Activated CD8-positive, alpha-beta T cell treated with anti-CD3 and anti-CD28 coated beads for 36 hours (primary cell): Measurements from ENCODE around the gene CNRIP1. TPM values are rescaled to one million over a fixed set of nuclear protein-coding genes. Genes with fewer than 3 reads are reported as not detected.

Source experiments
- ATAC-seq: fragments of 200-7000 bp; cut with Tn5 transposase; one replicate; pipeline ENCODE4 v1.10.0; 2021; ENCODE audit warnings: mild to moderate bottlenecking, moderate library complexity
- CTCF ChIA-PET: fragments of 350-600 bp; sonication (Branson Sonifier 250); formaldehyde crosslinking; loops from one replicate; lab custom pipeline; 2021; ENCODE audit warnings: antibody characterized with exemption; lab: Charles Lee
- POLR2A ChIA-PET: fragments of 350-600 bp; sonication (Branson Sonifier 250); formaldehyde crosslinking; loops from one replicate; lab custom pipeline; 2021; ENCODE audit warnings: antibody characterized with exemption; lab: Charles Lee
- DNase-seq: peaks from one replicate; pipeline ENCODE4 v3.0.0-alpha.2; 2020
- H3K27ac Mint-ChIP-seq: one replicate; pipeline ENCODE4 v1.8.0; 2021; ENCODE audit warnings: mild to moderate bottlenecking, mixed read lengths
- H3K27me3 Mint-ChIP-seq: one replicate; pipeline ENCODE4 v1.8.0; 2021; ENCODE audit warnings: mixed read lengths
- H3K36me3 Mint-ChIP-seq: one replicate; pipeline ENCODE4 v1.8.0; 2021; ENCODE audit warnings: low read depth, mixed read lengths
- H3K4me1 Mint-ChIP-seq: one replicate; pipeline ENCODE4 v1.8.0; 2021; ENCODE audit warnings: low read depth, mixed read lengths
- H3K4me3 Mint-ChIP-seq: one replicate; pipeline ENCODE4 v1.8.0; 2021; ENCODE audit warnings: mild to moderate bottlenecking, moderate library complexity, mixed read lengths
- H3K9me3 Mint-ChIP-seq: one replicate; pipeline ENCODE4 v1.8.0; 2021; ENCODE audit warnings: mixed read lengths
- intact Hi-C: fragments of 100-400 bp; cut with micrococcal nuclease; formaldehyde crosslinking; loops from one replicate; pipeline ENCODE4 v1.10.0; 2022
- total RNA-seq, 2 experiments: library from RNA; stranded (reverse); gene quantifications; one replicate each; pipeline ENCODE4 v1.2.3, GENCODE V29; 2021
- TF ChIP-seq, protein P1 (sequence below): fragments of 200-600 bp; IDR thresholded peaks from one replicate; pipeline ENCODE4 v1.8.0; 2022; ENCODE audit warnings: antibody characterized with exemption, mild to moderate bottlenecking

The CNRIP1 gene
- total RNA-seq, 2 experiments from 2014 or later = not detected

- TF ChIP-seq, protein P1, sequence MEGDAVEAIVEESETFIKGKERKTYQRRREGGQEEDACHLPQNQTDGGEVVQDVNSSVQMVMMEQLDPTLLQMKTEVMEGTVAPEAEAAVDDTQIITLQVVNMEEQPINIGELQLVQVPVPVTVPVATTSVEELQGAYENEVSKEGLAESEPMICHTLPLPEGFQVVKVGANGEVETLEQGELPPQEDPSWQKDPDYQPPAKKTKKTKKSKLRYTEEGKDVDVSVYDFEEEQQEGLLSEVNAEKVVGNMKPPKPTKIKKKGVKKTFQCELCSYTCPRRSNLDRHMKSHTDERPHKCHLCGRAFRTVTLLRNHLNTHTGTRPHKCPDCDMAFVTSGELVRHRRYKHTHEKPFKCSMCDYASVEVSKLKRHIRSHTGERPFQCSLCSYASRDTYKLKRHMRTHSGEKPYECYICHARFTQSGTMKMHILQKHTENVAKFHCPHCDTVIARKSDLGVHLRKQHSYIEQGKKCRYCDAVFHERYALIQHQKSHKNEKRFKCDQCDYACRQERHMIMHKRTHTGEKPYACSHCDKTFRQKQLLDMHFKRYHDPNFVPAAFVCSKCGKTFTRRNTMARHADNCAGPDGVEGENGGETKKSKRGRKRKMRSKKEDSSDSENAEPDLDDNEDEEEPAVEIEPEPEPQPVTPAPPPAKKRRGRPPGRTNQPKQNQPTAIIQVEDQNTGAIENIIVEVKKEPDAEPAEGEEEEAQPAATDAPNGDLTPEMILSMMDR = no peak
- Mint-ChIP-seq H3K36me3 (no peaks in the 10 kb centered on the region), H3K4me3 (no peak overlapping the region), H3K27me3 (peaks cover 26% of the 10 kb centered on the region), H3K27ac (no peak overlapping the region), H3K9me3 (no peaks in the 10 kb centered on the region), H3K4me1 (no peaks in the 10 kb centered on the region)
- intact Hi-C loops = no loop called here
- DNase-seq (no peak), ATAC-seq (no peak)
- CTCF ChIA-PET = no interaction called here
- POLR2A ChIA-PET = no interaction called here
Observed at GRCh38 chr2:68341583-68341982, 21.8 kb upstream of the CNRIP1 start.

- H3K27ac Mint-ChIP-seq = no peak overlapping the region
- H3K36me3 Mint-ChIP-seq = no peaks in the 10 kb centered on the region
- H3K9me3 Mint-ChIP-seq = no peaks in the 10 kb centered on the region
- intact Hi-C loops = no loop called here
- H3K4me1 Mint-ChIP-seq = no peaks in the 10 kb centered on the region
- POLR2A ChIA-PET = no interaction called here
- ATAC-seq = no peak
- TF ChIP-seq, protein P1 = no peak
- DNase-seq = no peak
- CTCF ChIA-PET = no interaction called here
- H3K4me3 Mint-ChIP-seq = no peak overlapping the region
- peaks cover 26% of the 10 kb centered on the region for H3K27me3 Mint-ChIP-seq
Observed at GRCh38 chr2:68341062-68341329, 21.2 kb upstream of the CNRIP1 start.

GRCh38 chr2:68340226-68341061 lies 20.7 kb upstream of the CNRIP1 start:
- Mint-ChIP-seq H3K27me3 (peaks cover 26% of the 10 kb centered on the region), H3K36me3 (no peaks in the 10 kb centered on the region), H3K4me3 (no peak overlapping the region), H3K27ac (no peak overlapping the region), H3K9me3 (no peaks in the 10 kb centered on the region), H3K4me1 (no peaks in the 10 kb centered on the region)
- POLR2A ChIA-PET = no interaction called here
- TF ChIP-seq, protein P1 = no peak
- DNase-seq = no peak
- CTCF ChIA-PET = no interaction called here
- intact Hi-C loops = no loop called here
- ATAC-seq = no peak

DNA sequence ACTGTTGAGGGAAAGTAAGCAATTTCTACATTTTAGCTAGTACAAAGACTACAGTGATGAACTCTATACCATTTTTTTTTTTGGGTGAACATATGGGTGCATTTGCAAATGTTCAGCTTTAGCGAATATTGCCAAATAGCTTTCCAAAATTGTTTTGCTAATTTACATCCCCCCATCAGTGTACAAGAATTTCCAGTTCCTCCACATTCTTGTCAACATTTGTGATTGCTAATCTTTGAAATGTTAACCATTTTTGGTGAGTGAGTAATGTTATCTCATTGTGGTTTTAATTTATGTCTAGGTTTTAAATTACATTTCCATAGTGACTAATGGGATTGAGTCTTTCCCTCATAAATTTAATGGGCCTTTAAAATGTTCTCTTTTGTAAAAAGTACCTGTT lies 16.4 kb upstream of the CNRIP1 start:
- no peak for DNase-seq
- no peaks in the 10 kb centered on the region for H3K36me3 Mint-ChIP-seq
- ATAC-seq = no peak
- POLR2A ChIA-PET = no interaction called here
- H3K27me3 Mint-ChIP-seq = peaks cover 14% of the 10 kb centered on the region
- TF ChIP-seq, protein P1 = no peak
- H3K27ac Mint-ChIP-seq = no peak overlapping the region
- CTCF ChIA-PET = no interaction called here
- no peak overlapping the region for H3K4me3 Mint-ChIP-seq
- H3K4me1 Mint-ChIP-seq = no peaks in the 10 kb centered on the region
- intact Hi-C loops = no loop called here
- no peaks in the 10 kb centered on the region for H3K9me3 Mint-ChIP-seq

- intact Hi-C loops = no loop called here
- ChIA-PET POLR2A (no interaction called here), CTCF (no interaction called here)
- TF ChIP-seq, protein P1 = no peak
- Mint-ChIP-seq H3K9me3 (no peaks in the 10 kb centered on the region), H3K27me3 (peaks cover 13% of the 10 kb centered on the region), H3K27ac (no peak overlapping the region), H3K4me1 (no peaks in the 10 kb centered on the region), H3K36me3 (no peaks in the 10 kb centered on the region), H3K4me3 (no peak overlapping the region)
- ATAC-seq (no peak), DNase-seq (no peak)
Observed at GRCh38 chr2:68333931-68334330, 14.2 kb upstream of the CNRIP1 start.
